Heart right ventricle (tissue), 16 donors: ENCODE results near the gene ADARB1. TPM values are rescaled to one million over a fixed set of nuclear protein-coding genes. Genes with fewer than 3 reads are reported as not detected.
A peak's percentile ranks its signal among the peaks of the same experiment; 100 is the strongest.

Source experiments
- ATAC-seq, 8 donors: fragments of 200-7000 bp; cut with Tn5 transposase; one replicate each; pipeline ENCODE4 v1.9.1; 2020; ENCODE audit warnings: mild to moderate bottlenecking in 8 of 8, moderate library complexity in 8 of 8, moderate number of reproducible peaks in 1 of 8
- DNase-seq, 2 donors: peaks; one replicate each; pipeline ENCODE4 v3.0.0-alpha.2; 2020
- H3K27ac ChIP-seq, 10 donors: fragments of 200-600 bp; sonication (generic) in 2 of 10; one replicate each; pipeline versions ENCODE4 v1.5.0 to v1.8.0; 2020 to 2022; ENCODE audit warnings: mild to moderate bottlenecking in 3 of 10
- H3K27me3 ChIP-seq, 7 donors: fragments of 200-600 bp; one replicate each; pipeline ENCODE4 v1.8.0; 2021 to 2022; ENCODE audit warnings: mild to moderate bottlenecking in 2 of 7
- H3K36me3 ChIP-seq, 9 donors: fragments of 200-600 bp; sonication (generic) in 1 of 9; one replicate each; pipeline versions ENCODE4 v1.5.0 to v1.8.0; 2020 to 2022; ENCODE audit warnings: mild to moderate bottlenecking in 2 of 9
- H3K4me1 ChIP-seq, 9 donors: fragments of 200-600 bp; sonication (generic) in 1 of 9; one replicate each; pipeline versions ENCODE4 v1.5.0 to v1.8.0; 2020 to 2022; ENCODE audit warnings: mild to moderate bottlenecking in 4 of 9
- H3K4me3 ChIP-seq, 10 donors: fragments of 200-600 bp; sonication (generic) in 2 of 10; one replicate each; pipeline versions ENCODE4 v1.5.0 to v1.8.0; 2020 to 2022; ENCODE audit warnings: mild to moderate bottlenecking in 7 of 10, moderate library complexity in 2 of 10
- H3K9me3 ChIP-seq, 11 donors: fragments of 200-600 bp in 10 of 11; sonication (generic) in 2 of 11; one replicate each; pipeline versions ENCODE4 v1.5.0 to v1.8.0; 2013 to 2022; ENCODE audit warnings: mild to moderate bottlenecking in 2 of 11, control low read depth in 1 of 11, moderate library complexity in 1 of 11
- CTCF ChIP-seq, 9 donors: fragments of 200-600 bp; sonication (generic) in 2 of 9; IDR thresholded peaks; one replicate each; pipeline versions ENCODE4 v1.5.0 to v1.8.0; 2021 to 2022; ENCODE audit warnings: antibody characterized with exemption in 9 of 9, mild to moderate bottlenecking in 5 of 9, moderate library complexity in 1 of 9
- WGBS, 2 donors: extraction: QIAGEN DNeasy Blood & Tissue Kit; methylation state at CpG; one replicate each; pipeline ENCODE4 v1.1.7; 2013; ENCODE audit warnings: inconsistent platforms in 1 of 2; 5-methylcytosine and 5-hydroxymethylcytosine counted together
- intact Hi-C, 10 donors: fragments of 100-400 bp; cut with DNase I; formaldehyde crosslinking; loops; one replicate each; pipeline versions ENCODE4 v1.11.1 to v1.14.2; 2022
- polyA plus RNA-seq, 2 donors: library from polyadenylated mRNA; stranded (reverse); fragments of 200-250 nt; gene quantifications; one replicate each; pipeline ENCODE4 v1.2.3, GENCODE V29; 2013
- total RNA-seq, 10 donors: library from RNA; stranded (reverse); fragmentation: NEBNext Ultra II Directional in 3 of 10; extraction: Animal tissue kit (Norgen Biotek cat#: 25700) in 3 of 10; gene quantifications; one replicate each; pipeline versions ENCODE4 v1.2.1 to v1.2.4, GENCODE V29; 2021 to 2023
- donor health status: Arrhythmogenic right ventricular cardiomyopathy.
- donor health status: ischemic (EF 13 %, LVEDD 7.1; RV severe dilation, severe dysfunction).
- donor health status: healthy with polysubstance abuse.
- donor health status: DM: no; HTN: yes; CAD: no.
- donor health status: DM: no; HTN: no; CAD: no.
- donor health status: ischemic (EF 25% LVEDD 6.9; RV normal size, moderate dysfunction).
- donor health status: ischemic (EF 25% LVEDD 5.7; RV mildly dilated, moderate dysfunction).
- donor health status: healthy.
- donor health status: DM: yes; HTN: yes; CAD: no.
- donor health status: Ischemic cardiomyopathy.
- donor health status: ischemic (EF 35%, LVEDD 5.7; RV mildly dilated, moderate dysfunction).
- donor health status: nonischemic (EF 11% LVEDD 7.7; RV severe dilation, severe dysfunction).
- donor health status: DM: yes; HTN: yes; CAD: no.
- donor health status: PGD.
- donor health status: ischemic (EF 29% LVEDD 5.4; RV normal size, mild dysfunction).
- donor health status: nonischemic (EF 23%, LVEDD 6.1; RV moderate dilation, normal function).

ADARB1 gene
- total and polyA plus RNA-seq, 12 donors: 7.4 to 21.2 (median 13.5) TPM

GRCh38 chr21:45110873-45111624, 36.7 kb downstream of the ADARB1 start:
- intact Hi-C loops: loop anchor here in 1 of 10 donors (5.0 kb wide), 1 partner anchor 34 kb away; no protein-coding TSS in a partner anchor
- no peak for TF ChIP-seq CTCF (IDR thresholded peaks at IDR 0.05)
- no peaks in the 10 kb centered on the region for H3K27me3 ChIP-seq
- H3K36me3 ChIP-seq: no peaks in the 10 kb centered on the region
- WGBS, 2 donors: 59 to 62% methylated on average over 18 of the region's 18 CpGs
- H3K9me3 ChIP-seq: no peaks in the 10 kb centered on the region
- peak in 5 of 8 donors; percentile 32 to 34 (median 34) for ATAC-seq
- peaks cover 14 to 95% (median 65%) of the 10 kb centered on the region in 9 donors for H3K4me1 ChIP-seq
- peak overlapping the region in 8 of 10 donors; percentile 39 to 84 (median 75) for H3K27ac ChIP-seq
- peak overlapping the region in 1 of 10 donors; percentile 38 for H3K4me3 ChIP-seq
- no peak for DNase-seq

DNA sequence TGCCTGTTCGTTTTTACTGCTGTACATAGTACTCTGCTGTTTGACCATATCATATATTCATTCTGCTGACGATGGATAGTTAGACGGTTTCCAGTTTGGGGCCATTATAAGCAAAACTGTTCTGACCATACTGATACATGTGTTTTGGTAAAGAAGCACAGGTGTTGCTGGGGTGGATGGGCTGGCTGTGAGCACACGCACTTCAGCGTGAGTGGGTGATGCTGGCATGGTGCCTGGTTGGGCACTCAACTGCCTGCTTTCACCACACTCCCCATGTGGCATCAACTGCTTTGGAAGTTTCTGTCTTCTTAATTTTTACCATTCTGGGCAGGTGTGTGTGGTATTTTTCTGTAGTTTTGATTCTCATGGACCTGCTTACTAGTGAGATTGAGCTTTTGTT, 37.3 kb downstream of the ADARB1 start:
- peaks cover 8 to 92% (median 60%) of the 10 kb centered on the region in 9 donors for H3K4me1 ChIP-seq
- H3K36me3 ChIP-seq: no peaks in the 10 kb centered on the region
- 48 to 72% methylated on average over 5 of the region's 5 CpGs for WGBS, 2 donors
- H3K9me3 ChIP-seq: no peaks in the 10 kb centered on the region
- no peaks in the 10 kb centered on the region for H3K27me3 ChIP-seq
- DNase-seq (no peak), ATAC-seq (no peak)
- no peak for TF ChIP-seq CTCF (IDR thresholded peaks at IDR 0.05)
- no peak overlapping the region for H3K4me3 ChIP-seq
- intact Hi-C loops: loop anchor here in 1 of 10 donors (5.0 kb wide), 1 partner anchor 34 kb away; no protein-coding TSS in a partner anchor
- peak overlapping the region in 2 of 10 donors; percentile 12 to 21 for H3K27ac ChIP-seq

- intact Hi-C loops: loop anchor here in 1 of 10 donors (5.0 kb wide), 1 partner anchor 35 kb away; no protein-coding TSS in a partner anchor
- no peak for TF ChIP-seq CTCF (IDR thresholded peaks at IDR 0.05)
- Histone ChIP-seq H3K4me1 (peaks cover 8 to 92% (median 59%) of the 10 kb centered on the region in 9 donors), H3K9me3 (no peaks in the 10 kb centered on the region), H3K4me3 (no peak overlapping the region), H3K36me3 (peaks cover 0 to 3% (median 0%) of the 10 kb centered on the region in 9 donors), H3K27me3 (no peaks in the 10 kb centered on the region), H3K27ac (peak overlapping the region in 1 of 10 donors; percentile 21)
- DNase-seq: no peak
- no peak for ATAC-seq
- WGBS, 2 donors: 75 to 79% methylated on average over 3 of the region's 3 CpGs
These were observed 38.0 kb downstream of the ADARB1 start for GRCh38 chr21:45112371-45112770.

DNA sequence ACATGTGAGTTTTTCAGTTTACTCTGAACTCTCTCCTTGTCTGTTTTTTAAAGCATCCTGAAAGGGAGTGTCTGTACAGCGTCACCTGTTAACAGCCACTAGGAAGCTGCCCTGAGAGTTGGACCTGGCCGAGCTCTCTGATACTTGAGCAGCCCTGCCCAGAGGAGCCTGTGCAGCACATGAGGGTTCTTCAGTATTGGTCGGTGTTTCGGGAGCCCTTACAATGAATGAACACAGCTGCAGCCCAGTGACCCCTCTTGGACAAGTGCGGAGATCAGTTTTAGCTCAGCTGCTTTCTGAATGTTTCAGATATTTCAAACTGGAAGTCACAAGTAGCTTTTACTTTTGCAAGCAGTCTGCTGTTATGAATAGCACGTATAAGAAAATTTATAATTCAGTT, 39.2 kb downstream of the ADARB1 start:
- TF ChIP-seq CTCF (IDR thresholded peaks at IDR 0.05): no peak
- ATAC-seq (peak in 4 of 8 donors; percentile 16 to 31 (median 18)), DNase-seq (no peak)
- peaks cover 0 to 6% (median 0%) of the 10 kb centered on the region in 11 donors for H3K9me3 ChIP-seq
- intact Hi-C loops: loop anchor here in 1 of 10 donors (5.0 kb wide), 1 partner anchor 36 kb away; no protein-coding TSS in a partner anchor
- peaks cover 8 to 83% (median 59%) of the 10 kb centered on the region in 9 donors for H3K4me1 ChIP-seq
- peak overlapping the region in 7 of 10 donors; percentile 20 to 68 (median 54) for H3K27ac ChIP-seq
- WGBS, 2 donors: 36 to 57% methylated on average over 6 of the region's 6 CpGs
- peaks cover 0 to 3% (median 0%) of the 10 kb centered on the region in 9 donors for H3K36me3 ChIP-seq
- no peak overlapping the region for H3K4me3 ChIP-seq
- no peaks in the 10 kb centered on the region for H3K27me3 ChIP-seq
